ENCODE data around the gene INO80C.

- no peak for TF ChIP-seq CTCF (IDR thresholded peaks at IDR 0.05; ENCODE audit: low read depth, low read length)
- TF ChIP-seq EZH2phosphoT487 (IDR thresholded peaks at IDR 0.05; ENCODE audit: low read depth), result no peak
These were observed 28.0 kb downstream of the INO80C start for GRCh38 chr18:35469725-35470124.
